HepG2 (cell line): Measurements from ENCODE around the gene DCTN2. TPM values are rescaled to one million over a fixed set of nuclear protein-coding genes. Genes with fewer than 3 reads are reported as not detected.

Source experiments
- ASH2L ChIP-seq: fragments of 300-600, 200-600 bp; sonication (generic); IDR thresholded peaks from 2 replicates; pipeline ENCODE4 v1.7.0; 2017; ENCODE audit warnings: low read depth, mild to moderate bottlenecking, moderate library complexity, mixed read lengths, low read length; ENCODE audit not compliant: insufficient read length
- BCL3 ChIP-seq: sonication (generic); formaldehyde crosslinking; IDR thresholded peaks from 2 replicates; pipeline ENCODE4 v1.5.1; 2020; ENCODE audit warnings: mild to moderate bottlenecking, missing genetic modification reagents, moderate library complexity
- BHLHE40 ChIP-seq: IDR thresholded peaks from 2 replicates; pipeline ENCODE4 v1.6.1; 2011; ENCODE audit warnings: low read length, improper control_type of control experiment
- ELF1 ChIP-seq: sonication (generic); formaldehyde crosslinking; IDR thresholded peaks from 2 replicates; pipeline ENCODE4 v1.4.0; 2020; ENCODE audit warnings: missing genetic modification reagents
- ETV5 ChIP-seq: IDR thresholded peaks from 2 replicates; pipeline ENCODE4 v1.6.1; 2018; ENCODE audit warnings: missing biosample characterization, missing genetic modification reagents, inconsistent platforms, borderline replicate concordance
- ETV6 ChIP-seq: sonication (generic); formaldehyde crosslinking; conservative IDR thresholded peaks from 2 replicates; pipeline ENCODE4 v1.4.0; 2020; ENCODE audit warnings: missing genetic modification reagents
- HNRNPK ChIP-seq: fragments of 200-400 bp; formaldehyde crosslinking; IDR thresholded peaks from 2 replicates; pipeline ENCODE4 v1.6.1; 2018; ENCODE audit warnings: low read length, low read depth, moderate library complexity, mild to moderate bottlenecking; ENCODE audit not compliant: poor library complexity, severe bottlenecking
- MED8 ChIP-seq: sonication (generic); formaldehyde crosslinking; IDR thresholded peaks from 2 replicates; pipeline ENCODE4 v1.8.1; 2023; ENCODE audit warnings: mild to moderate bottlenecking, missing genetic modification reagents; ENCODE audit not compliant: insufficient replicate concordance
- MYPOP ChIP-seq: sonication (generic); formaldehyde crosslinking; IDR thresholded peaks from 2 replicates; pipeline ENCODE4 v1.8.1; 2023; ENCODE audit warnings: mild to moderate bottlenecking, moderate library complexity, missing genetic modification reagents
- NR2C2 ChIP-seq: sonication (generic); formaldehyde crosslinking; IDR thresholded peaks from 2 replicates; pipeline ENCODE4 v1.4.0; 2020; ENCODE audit warnings: missing genetic modification reagents, mild to moderate bottlenecking, moderate library complexity, borderline replicate concordance
- TCF7 ChIP-seq: sonication (generic); IDR thresholded peaks from 2 replicates; pipeline ENCODE4 v1.6.1; 2016; ENCODE audit warnings: antibody characterized with exemption, low read depth
- ZBTB38 ChIP-seq: sonication (generic); formaldehyde crosslinking; IDR thresholded peaks from 2 replicates; pipeline ENCODE4 v1.5.1; 2020; ENCODE audit warnings: mild to moderate bottlenecking, missing genetic modification reagents
- ZHX1 ChIP-seq: sonication (generic); formaldehyde crosslinking; IDR thresholded peaks from 2 replicates; pipeline ENCODE4 v1.8.1; 2022; ENCODE audit warnings: low read depth, mild to moderate bottlenecking, missing genetic modification reagents
- ZNF17 ChIP-seq: sonication (generic); formaldehyde crosslinking; IDR thresholded peaks from 2 replicates; pipeline ENCODE4 v1.5.0; 2020; ENCODE audit warnings: mild to moderate bottlenecking, missing genetic modification reagents
- ZNF225 ChIP-seq: sonication (generic); formaldehyde crosslinking; IDR thresholded peaks from 2 replicates; pipeline ENCODE4 v1.4.0; 2020; ENCODE audit warnings: mild to moderate bottlenecking, missing genetic modification reagents
- ZNF33B ChIP-seq: sonication (generic); formaldehyde crosslinking; IDR thresholded peaks from 2 replicates; pipeline ENCODE4 v1.5.1; 2020; ENCODE audit warnings: mild to moderate bottlenecking, missing genetic modification reagents
- ZNF501 ChIP-seq: sonication (generic); formaldehyde crosslinking; IDR thresholded peaks from 2 replicates; pipeline ENCODE4 v1.5.1; 2020; ENCODE audit warnings: mild to moderate bottlenecking, moderate library complexity, missing genetic modification reagents
- ZNF510 ChIP-seq: sonication (generic); formaldehyde crosslinking; IDR thresholded peaks from 2 replicates; pipeline ENCODE4 v1.4.0; 2020; ENCODE audit warnings: low read depth, mild to moderate bottlenecking, missing genetic modification reagents
- ZNF790 ChIP-seq: sonication (generic); formaldehyde crosslinking; IDR thresholded peaks from 2 replicates; pipeline ENCODE4 v1.8.0; 2022; ENCODE audit warnings: missing genetic modification reagents, mild to moderate bottlenecking, borderline replicate concordance
- polyA plus RNA-seq, 8 experiments: library from polyadenylated mRNA; depleted of rRNA in 3 of 8; stranded (reverse) in 7 of 8; unstranded in 1 of 8; fragments of >200 nt; fragmentation: Illumina TruSeq in 4 of 8; extraction: Trizol in 4 of 8; gene quantifications; 2 replicates each; pipeline versions ENCODE4 v1.2.1 to v1.2.3, GENCODE V29; 2011 to 2016; ENCODE audit warnings: low read depth in 4 of 8, missing spikeins in 1 of 8, mixed read lengths in 1 of 8; ENCODE audit not compliant: insufficient read depth in 1 of 8
- total RNA-seq, 5 experiments: library from RNA; depleted of rRNA; stranded (reverse); fragments of >200 nt; fragmentation: Illumina TruSeq; extraction: Trizol; gene quantifications; 2 replicates each; pipeline ENCODE4 v1.2.3, GENCODE V29; 2016; ENCODE audit warnings: low read depth in 1 of 5
- TF ChIP-seq, protein P1 (sequence below): sonication (generic); formaldehyde crosslinking; IDR thresholded peaks from 2 replicates; pipeline ENCODE4 v1.4.0; 2020; ENCODE audit warnings: mild to moderate bottlenecking, low read depth, missing genetic modification reagents
- TF ChIP-seq, protein P2 (sequence below): sonication (generic); formaldehyde crosslinking; IDR thresholded peaks from 2 replicates; pipeline ENCODE4 v1.5.0; 2020; ENCODE audit warnings: missing genetic modification reagents

The DCTN2 gene
- total and polyA plus RNA-seq, 2 of the 13 experiments (the other 11 are each of a cell fraction or from before 2014, with no cell fraction given) = 72.0 to 77.4 TPM

- TF ChIP-seq, protein P1, sequence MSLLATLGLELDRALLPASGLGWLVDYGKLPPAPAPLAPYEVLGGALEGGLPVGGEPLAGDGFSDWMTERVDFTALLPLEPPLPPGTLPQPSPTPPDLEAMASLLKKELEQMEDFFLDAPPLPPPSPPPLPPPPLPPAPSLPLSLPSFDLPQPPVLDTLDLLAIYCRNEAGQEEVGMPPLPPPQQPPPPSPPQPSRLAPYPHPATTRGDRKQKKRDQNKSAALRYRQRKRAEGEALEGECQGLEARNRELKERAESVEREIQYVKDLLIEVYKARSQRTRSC (CRISPR knock-in tag) = 0 out of 2 replicates have a peak, but pooled peaks have one; percentile 28
- peak; percentile 89 for TF ChIP-seq BHLHE40
- peak; percentile 88 for TF ChIP-seq ETV5 (CRISPR knock-in tag)
- peak; percentile 46 for TF ChIP-seq ASH2L
- TF ChIP-seq NR2C2 (CRISPR knock-in tag) = 0 out of 2 replicates have a peak, but pooled peaks have one; percentile 51
- peak; percentile 65 for TF ChIP-seq MED8 (CRISPR knock-in tag)
- no peak for TF ChIP-seq TCF7
- no peak for TF ChIP-seq BCL3 (CRISPR knock-in tag)
- TF ChIP-seq ZNF225 (CRISPR knock-in tag) = peak; percentile 71
- 0 out of 2 replicates have a peak, but pooled peaks have one; percentile 13 for TF ChIP-seq ZNF33B
- TF ChIP-seq ZHX1 = no peak
- TF ChIP-seq ZNF17 (CRISPR knock-in tag) = 0 out of 2 replicates have a peak, but pooled peaks have one; percentile 81
- TF ChIP-seq ZNF510 = peak; percentile 86; the same call in 1 of the 2 replicates
- TF ChIP-seq ZBTB38 (CRISPR knock-in tag) = peak; percentile 39; the same call in 1 of the 2 replicates
- TF ChIP-seq ETV6 (CRISPR knock-in tag) = peak; percentile 22; the same call in 1 of the 2 replicates
- TF ChIP-seq ZNF501 = peak; percentile 78
- no peak for TF ChIP-seq ZNF790
- TF ChIP-seq ELF1 (CRISPR knock-in tag) = peak; percentile 95
- TF ChIP-seq HNRNPK = peak; percentile 72
- TF ChIP-seq MYPOP = peak; percentile 55; the same call in 1 of the 2 replicates
- TF ChIP-seq, protein P2, sequence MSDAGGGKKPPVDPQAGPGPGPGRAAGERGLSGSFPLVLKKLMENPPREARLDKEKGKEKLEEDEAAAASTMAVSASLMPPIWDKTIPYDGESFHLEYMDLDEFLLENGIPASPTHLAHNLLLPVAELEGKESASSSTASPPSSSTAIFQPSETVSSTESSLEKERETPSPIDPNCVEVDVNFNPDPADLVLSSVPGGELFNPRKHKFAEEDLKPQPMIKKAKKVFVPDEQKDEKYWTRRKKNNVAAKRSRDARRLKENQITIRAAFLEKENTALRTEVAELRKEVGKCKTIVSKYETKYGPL = no peak
Measured at GRCh38 chr12:57590864-57591781, 44.1 kb upstream of the DCTN2 start, which contains the start of gene PIP4K2C (continued).
